ENCODE results near the gene PICALM.

PICALM gene

GRCh38 chr11:86068138-86068871 is 579 bp downstream of the PICALM start:
- Mint-ChIP-seq H3K27ac (peak overlapping the region; percentile 99), H3K27me3 (no peaks in the 10 kb centered on the region), H3K36me3 (peaks cover 4% of the 10 kb centered on the region), H3K9me3 (no peaks in the 10 kb centered on the region), H3K4me1 (peaks cover 42% of the 10 kb centered on the region), H3K4me3 (peak overlapping the region; percentile 98)
- DNase-seq (ENCODE audit: low spot score in 2 of 2) (peak in 1 of 2 donors; percentile 47), ATAC-seq (ENCODE audit: low read depth) (peak; percentile 36)

- H3K36me3 Mint-ChIP-seq, result peaks cover 4% of the 10 kb centered on the region
- ATAC-seq (ENCODE audit: low read depth), result no peak
- H3K4me1 Mint-ChIP-seq, result peaks cover 42% of the 10 kb centered on the region
- H3K27ac Mint-ChIP-seq, result peak overlapping the region; percentile 99
- H3K27me3 Mint-ChIP-seq, result no peaks in the 10 kb centered on the region
- peak in 1 of 2 donors; percentile 4 for DNase-seq (ENCODE audit: low spot score in 2 of 2)
- H3K4me3 Mint-ChIP-seq, result peak overlapping the region; percentile 98
- H3K9me3 Mint-ChIP-seq, result no peaks in the 10 kb centered on the region
Measured at GRCh38 chr11:86067851-86068137, 1.1 kb downstream of the PICALM start.

- Mint-ChIP-seq H3K4me1 (peaks cover 42% of the 10 kb centered on the region), H3K4me3 (peak overlapping the region; percentile 98), H3K27me3 (no peaks in the 10 kb centered on the region), H3K36me3 (peaks cover 4% of the 10 kb centered on the region), H3K27ac (peak overlapping the region; percentile 99), H3K9me3 (no peaks in the 10 kb centered on the region)
- DNase-seq (ENCODE audit: low spot score in 2 of 2) (peak; percentile 10 to 16), ATAC-seq (ENCODE audit: low read depth) (no peak)
Measured at GRCh38 chr11:86067009-86067850, 1.7 kb downstream of the PICALM start.

- Mint-ChIP-seq H3K36me3 (peaks cover 6% of the 10 kb centered on the region), H3K9me3 (no peaks in the 10 kb centered on the region)
Measured at GRCh38 chr11:86066657-86067008, 2.3 kb downstream of the PICALM start.

GRCh38 chr11:86066033-86066432 is 2.9 kb downstream of the PICALM start:
- no peaks in the 10 kb centered on the region for H3K27me3 Mint-ChIP-seq
- peaks cover 6% of the 10 kb centered on the region for H3K36me3 Mint-ChIP-seq
- peaks cover 51% of the 10 kb centered on the region for H3K4me1 Mint-ChIP-seq
- ATAC-seq (ENCODE audit: low read depth), result no peak
- no peaks in the 10 kb centered on the region for H3K9me3 Mint-ChIP-seq
- peak overlapping the region; percentile 98 for H3K4me3 Mint-ChIP-seq
- peak overlapping the region; percentile 99 for H3K27ac Mint-ChIP-seq
- no peak for DNase-seq (ENCODE audit: low spot score in 2 of 2)

More at GRCh38 chr11:86066657-86067008, 2.3 kb downstream of the PICALM start:
- Mint-ChIP-seq H3K27ac (peak overlapping the region; percentile 99), H3K27me3 (no peaks in the 10 kb centered on the region), H3K4me1 (peaks cover 46% of the 10 kb centered on the region), H3K4me3 (peak overlapping the region; percentile 98)
- ATAC-seq (ENCODE audit: low read depth) (no peak), DNase-seq (ENCODE audit: low spot score in 2 of 2) (no peak)

GRCh38 chr11:86064220-86064803 is 4.6 kb downstream of the PICALM start:
- Mint-ChIP-seq H3K27ac (peak overlapping the region; percentile 99), H3K4me3 (peak overlapping the region; percentile 67), H3K9me3 (no peaks in the 10 kb centered on the region), H3K4me1 (peaks cover 53% of the 10 kb centered on the region), H3K36me3 (peaks cover 8% of the 10 kb centered on the region), H3K27me3 (no peaks in the 10 kb centered on the region)
- DNase-seq (ENCODE audit: low spot score in 2 of 2) (no peak), ATAC-seq (ENCODE audit: low read depth) (no peak)

GRCh38 chr11:86063536-86063935 is 5.3 kb downstream of the PICALM start:
- Mint-ChIP-seq H3K27me3 (no peaks in the 10 kb centered on the region), H3K9me3 (no peaks in the 10 kb centered on the region), H3K4me1 (peaks cover 58% of the 10 kb centered on the region), H3K4me3 (peak overlapping the region; percentile 67), H3K36me3 (peaks cover 8% of the 10 kb centered on the region), H3K27ac (peak overlapping the region; percentile 87)
- DNase-seq (ENCODE audit: low spot score in 2 of 2) (no peak), ATAC-seq (ENCODE audit: low read depth) (no peak)

GRCh38 chr11:86062719-86063118 is 6.2 kb downstream of the PICALM start:
- ATAC-seq (ENCODE audit: low read depth) (peak; percentile 53), DNase-seq (ENCODE audit: low spot score in 2 of 2) (no peak)
- H3K36me3 Mint-ChIP-seq, result peaks cover 4% of the 10 kb centered on the region
- H3K9me3 Mint-ChIP-seq, result no peaks in the 10 kb centered on the region
- peak overlapping the region; percentile 58 for H3K4me3 Mint-ChIP-seq
- peaks cover 58% of the 10 kb centered on the region for H3K4me1 Mint-ChIP-seq
- H3K27ac Mint-ChIP-seq, result peak overlapping the region; percentile 60
- H3K27me3 Mint-ChIP-seq, result no peaks in the 10 kb centered on the region

GRCh38 chr11:86061483-86062205 is 7.2 kb downstream of the PICALM start:
- H3K27me3 Mint-ChIP-seq, result no peaks in the 10 kb centered on the region

GRCh38 chr11:86060544-86060943 is 8.3 kb downstream of the PICALM start:
- no peak for ATAC-seq (ENCODE audit: low read depth)
- no peaks in the 10 kb centered on the region for H3K27me3 Mint-ChIP-seq
- peak overlapping the region; percentile 48 for H3K4me3 Mint-ChIP-seq
- H3K4me1 Mint-ChIP-seq, result peaks cover 52% of the 10 kb centered on the region
- DNase-seq (ENCODE audit: low spot score in 2 of 2), result no peak
- no peaks in the 10 kb centered on the region for H3K9me3 Mint-ChIP-seq
- peaks cover 9% of the 10 kb centered on the region for H3K36me3 Mint-ChIP-seq
- peak overlapping the region; percentile 89 for H3K27ac Mint-ChIP-seq

More at GRCh38 chr11:86061483-86062205, 7.2 kb downstream of the PICALM start:
- ATAC-seq (ENCODE audit: low read depth), result no peak
- DNase-seq (ENCODE audit: low spot score in 2 of 2), result no peak
- Mint-ChIP-seq H3K36me3 (peaks cover 8% of the 10 kb centered on the region), H3K4me1 (peaks cover 58% of the 10 kb centered on the region), H3K9me3 (no peaks in the 10 kb centered on the region), H3K27ac (peak overlapping the region; percentile 89), H3K4me3 (peak overlapping the region; percentile 77)

- DNase-seq (ENCODE audit: low spot score in 2 of 2) (no peak), ATAC-seq (ENCODE audit: low read depth) (no peak)
- H3K36me3 Mint-ChIP-seq, result peaks cover 13% of the 10 kb centered on the region
- no peak overlapping the region for H3K4me3 Mint-ChIP-seq
- H3K9me3 Mint-ChIP-seq, result no peaks in the 10 kb centered on the region
- no peaks in the 10 kb centered on the region for H3K27me3 Mint-ChIP-seq
- H3K4me1 Mint-ChIP-seq, result peaks cover 51% of the 10 kb centered on the region
- H3K27ac Mint-ChIP-seq, result no peak overlapping the region
Measured at GRCh38 chr11:86058360-86058759, 10.5 kb downstream of the PICALM start.

GRCh38 chr11:86056351-86056854 is 12.5 kb downstream of the PICALM start:
- H3K4me1 Mint-ChIP-seq, result peaks cover 60% of the 10 kb centered on the region
- peaks cover 21% of the 10 kb centered on the region for H3K36me3 Mint-ChIP-seq
- no peak overlapping the region for H3K4me3 Mint-ChIP-seq
- no peak for DNase-seq (ENCODE audit: low spot score in 2 of 2)
- ATAC-seq (ENCODE audit: low read depth), result no peak
- H3K9me3 Mint-ChIP-seq, result peaks cover 2% of the 10 kb centered on the region
- H3K27ac Mint-ChIP-seq, result peak overlapping the region; percentile 14
- H3K27me3 Mint-ChIP-seq, result no peaks in the 10 kb centered on the region

- peak overlapping the region; percentile 28 for H3K27ac Mint-ChIP-seq
- peaks cover 48% of the 10 kb centered on the region for H3K4me1 Mint-ChIP-seq
- DNase-seq (ENCODE audit: low spot score in 2 of 2) (no peak), ATAC-seq (ENCODE audit: low read depth) (peak; percentile 37)
- H3K9me3 Mint-ChIP-seq, result peaks cover 2% of the 10 kb centered on the region
- H3K27me3 Mint-ChIP-seq, result no peaks in the 10 kb centered on the region
- H3K4me3 Mint-ChIP-seq, result peak overlapping the region; percentile 22
- H3K36me3 Mint-ChIP-seq, result peaks cover 19% of the 10 kb centered on the region
Measured at GRCh38 chr11:86052693-86053641, 15.9 kb downstream of the PICALM start.
